ENCODE measurements around the gene PGAP6. TPM values are rescaled to one million over a fixed set of nuclear protein-coding genes. Genes with fewer than 3 reads are reported as not detected.

Gene PGAP6
- total and polyA plus RNA-seq, 9 of the 15 experiments (the other 6 are each of a cell fraction or from before 2014, with no cell fraction given) = 0.45 to 50.2 (median 39.3) TPM

DNA sequence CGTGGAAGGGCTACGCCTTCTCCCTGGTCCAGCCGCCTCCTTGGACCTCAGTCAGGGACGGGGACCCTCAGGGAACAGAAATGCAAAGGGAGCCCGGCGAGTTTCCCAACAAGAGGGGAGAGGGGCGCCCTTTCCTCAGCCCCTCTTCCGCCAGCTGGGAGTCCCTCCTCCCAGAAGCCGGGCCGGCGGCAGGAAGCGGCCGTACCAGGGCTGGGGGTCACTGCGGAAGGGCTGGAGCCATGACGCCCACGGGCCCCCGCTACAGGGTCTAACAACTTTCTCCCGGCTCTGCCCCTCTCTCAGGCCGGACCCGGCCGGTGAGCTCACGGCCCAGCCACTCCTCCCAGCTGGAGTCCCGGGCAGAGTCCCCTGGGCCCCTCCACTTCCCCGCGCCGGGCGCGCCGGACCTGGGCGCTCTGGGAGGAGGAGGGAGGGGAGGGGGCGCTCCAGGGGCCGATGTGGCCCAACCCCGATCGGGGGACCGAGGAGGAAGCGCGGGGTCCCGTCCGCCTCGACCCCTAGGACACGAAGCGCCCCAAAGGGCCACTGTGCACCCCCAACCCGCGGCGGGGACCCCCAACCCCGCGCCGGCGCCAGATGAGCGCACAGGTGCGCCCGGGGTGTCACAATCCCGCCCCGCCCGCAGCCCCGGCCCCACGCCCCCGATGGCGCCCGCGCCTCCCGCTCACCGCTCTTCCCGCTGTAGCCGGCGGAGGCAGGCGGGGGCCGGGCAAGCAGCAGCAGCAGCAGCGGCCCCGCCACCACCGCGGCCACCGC is 578 bp downstream of the PGAP6 start (continued):
- TF ChIP-seq, protein P1, sequence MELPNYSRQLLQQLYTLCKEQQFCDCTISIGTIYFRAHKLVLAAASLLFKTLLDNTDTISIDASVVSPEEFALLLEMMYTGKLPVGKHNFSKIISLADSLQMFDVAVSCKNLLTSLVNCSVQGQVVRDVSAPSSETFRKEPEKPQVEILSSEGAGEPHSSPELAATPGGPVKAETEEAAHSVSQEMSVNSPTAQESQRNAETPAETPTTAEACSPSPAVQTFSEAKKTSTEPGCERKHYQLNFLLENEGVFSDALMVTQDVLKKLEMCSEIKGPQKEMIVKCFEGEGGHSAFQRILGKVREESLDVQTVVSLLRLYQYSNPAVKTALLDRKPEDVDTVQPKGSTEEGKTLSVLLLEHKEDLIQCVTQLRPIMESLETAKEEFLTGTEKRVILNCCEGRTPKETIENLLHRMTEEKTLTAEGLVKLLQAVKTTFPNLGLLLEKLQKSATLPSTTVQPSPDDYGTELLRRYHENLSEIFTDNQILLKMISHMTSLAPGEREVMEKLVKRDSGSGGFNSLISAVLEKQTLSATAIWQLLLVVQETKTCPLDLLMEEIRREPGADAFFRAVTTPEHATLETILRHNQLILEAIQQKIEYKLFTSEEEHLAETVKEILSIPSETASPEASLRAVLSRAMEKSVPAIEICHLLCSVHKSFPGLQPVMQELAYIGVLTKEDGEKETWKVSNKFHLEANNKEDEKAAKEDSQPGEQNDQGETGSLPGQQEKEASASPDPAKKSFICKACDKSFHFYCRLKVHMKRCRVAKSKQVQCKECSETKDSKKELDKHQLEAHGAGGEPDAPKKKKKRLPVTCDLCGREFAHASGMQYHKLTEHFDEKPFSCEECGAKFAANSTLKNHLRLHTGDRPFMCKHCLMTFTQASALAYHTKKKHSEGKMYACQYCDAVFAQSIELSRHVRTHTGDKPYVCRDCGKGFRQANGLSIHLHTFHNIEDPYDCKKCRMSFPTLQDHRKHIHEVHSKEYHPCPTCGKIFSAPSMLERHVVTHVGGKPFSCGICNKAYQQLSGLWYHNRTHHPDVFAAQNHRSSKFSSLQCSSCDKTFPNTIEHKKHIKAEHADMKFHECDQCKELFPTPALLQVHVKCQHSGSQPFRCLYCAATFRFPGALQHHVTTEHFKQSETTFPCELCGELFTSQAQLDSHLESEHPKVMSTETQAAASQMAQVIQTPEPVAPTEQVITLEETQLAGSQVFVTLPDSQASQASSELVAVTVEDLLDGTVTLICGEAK (IDR thresholded peaks at IDR 0.05) = peak; percentile 42; the same call in 1 of the 2 replicates
- TF ChIP-seq, protein P1 (CRISPR knock-in tag; IDR thresholded peaks at IDR 0.05) = no peak
- no peak for TF ChIP-seq SOX6 (IDR thresholded peaks at IDR 0.05)
- 0 out of 2 replicates have a peak, but pooled peaks have one; percentile 43 for TF ChIP-seq ZFX (CRISPR knock-in tag; IDR thresholded peaks at IDR 0.05)
- TF ChIP-seq, protein P2, sequence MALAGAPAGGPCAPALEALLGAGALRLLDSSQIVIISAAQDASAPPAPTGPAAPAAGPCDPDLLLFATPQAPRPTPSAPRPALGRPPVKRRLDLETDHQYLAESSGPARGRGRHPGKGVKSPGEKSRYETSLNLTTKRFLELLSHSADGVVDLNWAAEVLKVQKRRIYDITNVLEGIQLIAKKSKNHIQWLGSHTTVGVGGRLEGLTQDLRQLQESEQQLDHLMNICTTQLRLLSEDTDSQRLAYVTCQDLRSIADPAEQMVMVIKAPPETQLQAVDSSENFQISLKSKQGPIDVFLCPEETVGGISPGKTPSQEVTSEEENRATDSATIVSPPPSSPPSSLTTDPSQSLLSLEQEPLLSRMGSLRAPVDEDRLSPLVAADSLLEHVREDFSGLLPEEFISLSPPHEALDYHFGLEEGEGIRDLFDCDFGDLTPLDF (CRISPR knock-in tag; IDR thresholded peaks at IDR 0.05) = no peak
- TF ChIP-seq GTF2E2 (tag; IDR thresholded peaks at IDR 0.05) = no peak
- TF ChIP-seq EGR1 (conservative IDR thresholded peaks at IDR 0.05) = peak; percentile 42
- TF ChIP-seq, protein P3, sequence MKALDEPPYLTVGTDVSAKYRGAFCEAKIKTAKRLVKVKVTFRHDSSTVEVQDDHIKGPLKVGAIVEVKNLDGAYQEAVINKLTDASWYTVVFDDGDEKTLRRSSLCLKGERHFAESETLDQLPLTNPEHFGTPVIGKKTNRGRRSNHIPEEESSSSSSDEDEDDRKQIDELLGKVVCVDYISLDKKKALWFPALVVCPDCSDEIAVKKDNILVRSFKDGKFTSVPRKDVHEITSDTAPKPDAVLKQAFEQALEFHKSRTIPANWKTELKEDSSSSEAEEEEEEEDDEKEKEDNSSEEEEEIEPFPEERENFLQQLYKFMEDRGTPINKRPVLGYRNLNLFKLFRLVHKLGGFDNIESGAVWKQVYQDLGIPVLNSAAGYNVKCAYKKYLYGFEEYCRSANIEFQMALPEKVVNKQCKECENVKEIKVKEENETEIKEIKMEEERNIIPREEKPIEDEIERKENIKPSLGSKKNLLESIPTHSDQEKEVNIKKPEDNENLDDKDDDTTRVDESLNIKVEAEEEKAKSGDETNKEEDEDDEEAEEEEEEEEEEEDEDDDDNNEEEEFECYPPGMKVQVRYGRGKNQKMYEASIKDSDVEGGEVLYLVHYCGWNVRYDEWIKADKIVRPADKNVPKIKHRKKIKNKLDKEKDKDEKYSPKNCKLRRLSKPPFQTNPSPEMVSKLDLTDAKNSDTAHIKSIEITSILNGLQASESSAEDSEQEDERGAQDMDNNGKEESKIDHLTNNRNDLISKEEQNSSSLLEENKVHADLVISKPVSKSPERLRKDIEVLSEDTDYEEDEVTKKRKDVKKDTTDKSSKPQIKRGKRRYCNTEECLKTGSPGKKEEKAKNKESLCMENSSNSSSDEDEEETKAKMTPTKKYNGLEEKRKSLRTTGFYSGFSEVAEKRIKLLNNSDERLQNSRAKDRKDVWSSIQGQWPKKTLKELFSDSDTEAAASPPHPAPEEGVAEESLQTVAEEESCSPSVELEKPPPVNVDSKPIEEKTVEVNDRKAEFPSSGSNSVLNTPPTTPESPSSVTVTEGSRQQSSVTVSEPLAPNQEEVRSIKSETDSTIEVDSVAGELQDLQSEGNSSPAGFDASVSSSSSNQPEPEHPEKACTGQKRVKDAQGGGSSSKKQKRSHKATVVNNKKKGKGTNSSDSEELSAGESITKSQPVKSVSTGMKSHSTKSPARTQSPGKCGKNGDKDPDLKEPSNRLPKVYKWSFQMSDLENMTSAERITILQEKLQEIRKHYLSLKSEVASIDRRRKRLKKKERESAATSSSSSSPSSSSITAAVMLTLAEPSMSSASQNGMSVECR (CRISPR knock-in tag; IDR thresholded peaks at IDR 0.05) = peak; percentile 39
- no peak for TF ChIP-seq ADNP (tag; IDR thresholded peaks at IDR 0.05)
- no peak for TF ChIP-seq PTRF (tag; IDR thresholded peaks at IDR 0.05)
- TF ChIP-seq FOXP1 (CRISPR knock-in tag; IDR thresholded peaks at IDR 0.05) = no peak
- no peak for TF ChIP-seq RCOR1 (IDR thresholded peaks at IDR 0.05; ENCODE audit: borderline replicate concordance in 1 of 2, low read depth in 2 of 2, low read length in 2 of 2)
- TF ChIP-seq NFE2L1 (tag; IDR thresholded peaks at IDR 0.05; ENCODE audit: borderline replicate concordance, low read depth) = no peak

Data from K562 (cell line).